MG63 (cell line): Measurements from ENCODE around the gene WNT16. TPM values are rescaled to one million over a fixed set of nuclear protein-coding genes. Genes with fewer than 3 reads are reported as not detected.

Source experiments
- DNase-seq: peaks from one replicate; pipeline ENCODE4 v3.0.0-alpha.2; 2020
- H3K27me3 ChIP-seq: fragments of 250-450 bp; sonication (Bioruptor Pico); 2 replicates; pipeline ENCODE4 v1.5.1; 2020; ENCODE audit warnings: mild to moderate bottlenecking, moderate library complexity
- H3K36me3 ChIP-seq: fragments of 250-450 bp; sonication (Bioruptor Pico); 2 replicates; pipeline ENCODE4 v1.5.1; 2020; ENCODE audit warnings: mild to moderate bottlenecking, moderate library complexity
- H3K4me3 ChIP-seq: fragments of 250-450 bp; sonication (Bioruptor Pico); 2 replicates; pipeline ENCODE4 v1.5.1; 2020; ENCODE audit warnings: mild to moderate bottlenecking, moderate library complexity
- H3K9me3 ChIP-seq: fragments of 250-450 bp; sonication (Bioruptor Pico); 2 replicates; pipeline ENCODE4 v1.5.1; 2020; ENCODE audit warnings: mild to moderate bottlenecking, moderate library complexity
- total RNA-seq: library from RNA; depleted of rRNA; stranded (reverse); fragments of >200 nt; shearing (Covaris generic); gene quantifications from 2 replicates; pipeline ENCODE4 v1.2.3, GENCODE V29; 2014; ENCODE audit warnings: low replicate concordance

Gene WNT16
- total RNA-seq, 1 experiment from 2014 or later, result not detected

- no peak overlapping the region for H3K4me3 ChIP-seq
- H3K27me3 ChIP-seq, result no peaks in the 10 kb centered on the region
- no peaks in the 10 kb centered on the region for H3K9me3 ChIP-seq
- no peak for DNase-seq
- H3K36me3 ChIP-seq, result peaks cover 15% of the 10 kb centered on the region
These were observed 38.1 kb downstream of the WNT16 start for GRCh38 chr7:121366852-121367431.

- Histone ChIP-seq H3K27me3 (no peaks in the 10 kb centered on the region), H3K36me3 (peaks cover 12% of the 10 kb centered on the region), H3K4me3 (no peak overlapping the region), H3K9me3 (no peaks in the 10 kb centered on the region)
- no peak for DNase-seq
These were observed 40.7 kb downstream of the WNT16 start for GRCh38 chr7:121369462-121369861.

- Histone ChIP-seq H3K27me3 (no peaks in the 10 kb centered on the region), H3K4me3 (no peak overlapping the region), H3K9me3 (no peaks in the 10 kb centered on the region), H3K36me3 (peaks cover 12% of the 10 kb centered on the region)
- DNase-seq, result no peak
These were observed 42.6 kb downstream of the WNT16 start for GRCh38 chr7:121371367-121371766.

- Histone ChIP-seq H3K4me3 (no peak overlapping the region), H3K36me3 (peaks cover 8% of the 10 kb centered on the region), H3K9me3 (no peaks in the 10 kb centered on the region), H3K27me3 (no peaks in the 10 kb centered on the region)
- DNase-seq, result no peak
These were observed 43.1 kb downstream of the WNT16 start for GRCh38 chr7:121371883-121372282.

- DNase-seq, result no peak
- no peak overlapping the region for H3K4me3 ChIP-seq
These were observed 43.7 kb downstream of the WNT16 start for GRCh38 chr7:121372376-121373010.

GRCh38 chr7:121373177-121373576, 44.4 kb downstream of the WNT16 start:
- no peak for DNase-seq
- Histone ChIP-seq H3K4me3 (no peak overlapping the region), H3K9me3 (no peaks in the 10 kb centered on the region), H3K27me3 (no peaks in the 10 kb centered on the region), H3K36me3 (peaks cover 14% of the 10 kb centered on the region)

More at GRCh38 chr7:121372376-121373010, 43.7 kb downstream of the WNT16 start:
- Histone ChIP-seq H3K27me3 (no peaks in the 10 kb centered on the region), H3K9me3 (no peaks in the 10 kb centered on the region), H3K36me3 (peaks cover 11% of the 10 kb centered on the region)

GRCh38 chr7:121376979-121377378, 48.2 kb downstream of the WNT16 start:
- H3K9me3 ChIP-seq, result no peaks in the 10 kb centered on the region
- H3K4me3 ChIP-seq, result no peak overlapping the region
- H3K27me3 ChIP-seq, result no peaks in the 10 kb centered on the region
- peaks cover 20% of the 10 kb centered on the region for H3K36me3 ChIP-seq
- no peak for DNase-seq

- Histone ChIP-seq H3K36me3 (peaks cover 17% of the 10 kb centered on the region), H3K27me3 (no peaks in the 10 kb centered on the region), H3K4me3 (no peak overlapping the region), H3K9me3 (no peaks in the 10 kb centered on the region)
- DNase-seq, result no peak
These were observed 51.1 kb downstream of the WNT16 start for GRCh38 chr7:121379930-121380329.

GRCh38 chr7:121382473-121382872, 53.7 kb downstream of the WNT16 start:
- H3K9me3 ChIP-seq, result no peaks in the 10 kb centered on the region
- no peak overlapping the region for H3K4me3 ChIP-seq
- H3K27me3 ChIP-seq, result no peaks in the 10 kb centered on the region
- peaks cover 12% of the 10 kb centered on the region for H3K36me3 ChIP-seq
- DNase-seq, result no peak

- Histone ChIP-seq H3K9me3 (no peaks in the 10 kb centered on the region), H3K36me3 (peaks cover 9% of the 10 kb centered on the region; the same call in 1 of the 2 replicates), H3K4me3 (no peak overlapping the region), H3K27me3 (no peaks in the 10 kb centered on the region)
- no peak for DNase-seq
These were observed 54.6 kb downstream of the WNT16 start for GRCh38 chr7:121383235-121383910.

- Histone ChIP-seq H3K4me3 (no peak overlapping the region), H3K27me3 (no peaks in the 10 kb centered on the region), H3K36me3 (peaks cover 9% of the 10 kb centered on the region; the same call in 1 of the 2 replicates), H3K9me3 (no peaks in the 10 kb centered on the region)
- DNase-seq, result no peak
These were observed 55.5 kb downstream of the WNT16 start for GRCh38 chr7:121384265-121384664.

- DNase-seq, result no peak
- H3K9me3 ChIP-seq, result no peaks in the 10 kb centered on the region
- no peaks in the 10 kb centered on the region for H3K27me3 ChIP-seq
- H3K36me3 ChIP-seq, result peaks cover 6% of the 10 kb centered on the region; the same call in 1 of the 2 replicates
- H3K4me3 ChIP-seq, result no peak overlapping the region
These were observed 56.4 kb downstream of the WNT16 start for GRCh38 chr7:121385056-121385799.

- Histone ChIP-seq H3K27me3 (no peaks in the 10 kb centered on the region), H3K36me3 (peaks cover 6% of the 10 kb centered on the region; the same call in 1 of the 2 replicates), H3K4me3 (no peak overlapping the region), H3K9me3 (no peaks in the 10 kb centered on the region)
- DNase-seq, result no peak
These were observed 57.0 kb downstream of the WNT16 start for GRCh38 chr7:121385800-121386179.

- peaks cover 16% of the 10 kb centered on the region for H3K36me3 ChIP-seq
- no peak overlapping the region for H3K4me3 ChIP-seq
These were observed 60.1 kb downstream of the WNT16 start for GRCh38 chr7:121388950-121389349.

GRCh38 chr7:121390109-121390508, 61.3 kb downstream of the WNT16 start:
- H3K27me3 ChIP-seq, result no peaks in the 10 kb centered on the region
- no peak for DNase-seq
- peaks cover 17% of the 10 kb centered on the region for H3K36me3 ChIP-seq
- no peaks in the 10 kb centered on the region for H3K9me3 ChIP-seq
- H3K4me3 ChIP-seq, result no peak overlapping the region

More at GRCh38 chr7:121388950-121389349, 60.1 kb downstream of the WNT16 start:
- DNase-seq, result no peak
- no peaks in the 10 kb centered on the region for H3K27me3 ChIP-seq
- H3K9me3 ChIP-seq, result no peaks in the 10 kb centered on the region

- Histone ChIP-seq H3K9me3 (no peaks in the 10 kb centered on the region), H3K36me3 (peaks cover 17% of the 10 kb centered on the region), H3K4me3 (no peak overlapping the region), H3K27me3 (no peaks in the 10 kb centered on the region)
- DNase-seq, result no peak
These were observed 61.8 kb downstream of the WNT16 start for GRCh38 chr7:121390617-121391016.
